Esophagus (tissue), 2 donors: ENCODE measurements around the gene TBX21. TPM values are rescaled to one million over a fixed set of nuclear protein-coding genes. Genes with fewer than 3 reads are reported as not detected.

Experiments used
- H3K27ac ChIP-seq, 2 donors: one replicate each; pipeline ENCODE4 v1.5.1; 2013; ENCODE audit warnings: low read depth in 2 of 2, mild to moderate bottlenecking in 2 of 2, inconsistent platforms in 1 of 2, low read length in 1 of 2, moderate library complexity in 1 of 2
- H3K27me3 ChIP-seq, 2 donors: one replicate each; pipeline ENCODE4 v1.6.1; 2013; ENCODE audit warnings: low read length in 2 of 2, control low read depth in 1 of 2, mild to moderate bottlenecking in 1 of 2; ENCODE audit not compliant: insufficient read depth in 2 of 2, control insufficient read depth in 1 of 2
- H3K36me3 ChIP-seq, 2 donors: one replicate each; pipeline ENCODE4 v1.6.1; 2013; ENCODE audit warnings: low read length in 1 of 2; ENCODE audit not compliant: control insufficient read depth in 2 of 2, insufficient read depth in 2 of 2
- H3K4me1 ChIP-seq, 2 donors: one replicate each; pipeline ENCODE4 v1.6.1; 2013; ENCODE audit warnings: low read length in 1 of 2; ENCODE audit not compliant: control insufficient read depth in 2 of 2, insufficient read depth in 2 of 2
- H3K4me3 ChIP-seq, 2 donors: one replicate each; pipeline ENCODE4 v1.5.1; 2013; ENCODE audit warnings: low read length in 2 of 2, mild to moderate bottlenecking in 2 of 2, low read depth in 1 of 2, moderate library complexity in 1 of 2
- H3K9me3 ChIP-seq, 2 donors: one replicate each; pipeline ENCODE4 v1.6.1; 2013; ENCODE audit warnings: mild to moderate bottlenecking in 2 of 2, low read depth in 1 of 2, low read length in 1 of 2, moderate library complexity in 1 of 2; ENCODE audit not compliant: control insufficient read depth in 2 of 2, insufficient read depth in 1 of 2
- WGBS, 2 donors: extraction: QIAGEN DNeasy Blood & Tissue Kit; methylation state at CpG; one replicate each; pipeline ENCODE4 v1.1.7; 2013; 5-methylcytosine and 5-hydroxymethylcytosine counted together
- polyA plus RNA-seq, 2 donors: library from polyadenylated mRNA; stranded (reverse); fragments of 200-250 nt; gene quantifications; one replicate each; pipeline ENCODE4 v1.2.3, GENCODE V29; 2013
- donor health status: healthy with polysubstance abuse.
- donor health status: Bipolar disorder and iron deficiency.

TBX21 gene
- polyA plus RNA-seq, 2 donors, result 0.18 to 0.24 TPM

GRCh38 chr17:47776330-47777197 lies 43.5 kb downstream of the TBX21 start:
- WGBS, 2 donors, result 38 to 42% methylated on average over 14 of the region's 14 CpGs
- Histone ChIP-seq H3K4me3 (no peak overlapping the region), H3K36me3 (no peaks in the 10 kb centered on the region), H3K9me3 (peaks cover 0 to 4% of the 10 kb centered on the region in 2 donors), H3K27ac (no peak overlapping the region), H3K27me3 (peaks cover 5 to 10% of the 10 kb centered on the region in 2 donors), H3K4me1 (no peaks in the 10 kb centered on the region)

- WGBS, 2 donors, result 19 to 28% methylated on average over 45 of the region's 45 CpGs
- H3K4me1 ChIP-seq, result no peaks in the 10 kb centered on the region
- H3K27ac ChIP-seq, result no peak overlapping the region
- no peaks in the 10 kb centered on the region for H3K9me3 ChIP-seq
- peaks cover 5 to 10% of the 10 kb centered on the region in 2 donors for H3K27me3 ChIP-seq
- H3K4me3 ChIP-seq, result no peak overlapping the region
- no peaks in the 10 kb centered on the region for H3K36me3 ChIP-seq
Measured at GRCh38 chr17:47778184-47778635, 45.2 kb downstream of the TBX21 start.

GRCh38 chr17:47781397-47781796 lies 48.4 kb downstream of the TBX21 start:
- WGBS, 2 donors, result 67 to 69% methylated on average over 5 of the region's 5 CpGs
- Histone ChIP-seq H3K9me3 (no peaks in the 10 kb centered on the region), H3K36me3 (no peaks in the 10 kb centered on the region), H3K27me3 (peaks cover 5 to 10% of the 10 kb centered on the region in 2 donors), H3K4me3 (no peak overlapping the region), H3K4me1 (no peaks in the 10 kb centered on the region), H3K27ac (no peak overlapping the region)

- H3K4me1 ChIP-seq, result peaks cover 5% of the 10 kb centered on the region in 2 donors
- no peaks in the 10 kb centered on the region for H3K9me3 ChIP-seq
- H3K27me3 ChIP-seq, result peaks cover 0 to 4% of the 10 kb centered on the region in 2 donors
- 43 to 49% methylated on average over 5 of the region's 5 CpGs for WGBS, 2 donors
- no peak overlapping the region for H3K4me3 ChIP-seq
- no peak overlapping the region for H3K27ac ChIP-seq
- H3K36me3 ChIP-seq, result no peaks in the 10 kb centered on the region
Measured at GRCh38 chr17:47785538-47786123, 52.6 kb downstream of the TBX21 start.

GRCh38 chr17:47789611-47790561 lies 56.9 kb downstream of the TBX21 start:
- Histone ChIP-seq H3K4me1 (peaks cover 5% of the 10 kb centered on the region in 2 donors), H3K9me3 (no peaks in the 10 kb centered on the region), H3K27ac (no peak overlapping the region), H3K4me3 (peak overlapping the region; percentile 9 to 31), H3K36me3 (no peaks in the 10 kb centered on the region), H3K27me3 (peaks cover 0 to 4% of the 10 kb centered on the region in 2 donors)
- 2 to 3% methylated on average over 66 to 70 of the region's 70 CpGs for WGBS, 2 donors

GRCh38 chr17:47791025-47791424 lies 58.0 kb downstream of the TBX21 start:
- no peaks in the 10 kb centered on the region for H3K9me3 ChIP-seq
- H3K4me3 ChIP-seq, result no peak overlapping the region
- peaks cover 5% of the 10 kb centered on the region in 2 donors for H3K4me1 ChIP-seq
- H3K27me3 ChIP-seq, result peaks cover 0 to 4% of the 10 kb centered on the region in 2 donors
- 33 to 36% methylated on average over 3 of the region's 3 CpGs for WGBS, 2 donors
- no peak overlapping the region for H3K27ac ChIP-seq
- H3K36me3 ChIP-seq, result no peaks in the 10 kb centered on the region

GRCh38 chr17:47792457-47792856 lies 59.4 kb downstream of the TBX21 start:
- H3K27me3 ChIP-seq, result peaks cover 0 to 2% of the 10 kb centered on the region in 2 donors
- H3K4me1 ChIP-seq, result peaks cover 5% of the 10 kb centered on the region in 2 donors
- H3K27ac ChIP-seq, result no peak overlapping the region
- no peaks in the 10 kb centered on the region for H3K36me3 ChIP-seq
- WGBS, 2 donors, result 76 to 77% methylated on average over 1 of the region's 1 CpG
- H3K9me3 ChIP-seq, result no peaks in the 10 kb centered on the region
- H3K4me3 ChIP-seq, result no peak overlapping the region

- peaks cover 5% of the 10 kb centered on the region in 2 donors for H3K4me1 ChIP-seq
- H3K27ac ChIP-seq, result no peak overlapping the region
- no peak overlapping the region for H3K4me3 ChIP-seq
- 67 to 81% methylated on average over 6 of the region's 6 CpGs for WGBS, 2 donors
- H3K9me3 ChIP-seq, result no peaks in the 10 kb centered on the region
- peaks cover 0 to 2% of the 10 kb centered on the region in 2 donors for H3K27me3 ChIP-seq
- H3K36me3 ChIP-seq, result no peaks in the 10 kb centered on the region
Measured at GRCh38 chr17:47792979-47793378, 59.9 kb downstream of the TBX21 start.
